K562 (cell line): Measurements from ENCODE around the gene INTS2. TPM values are rescaled to one million over a fixed set of nuclear protein-coding genes. Genes with fewer than 3 reads are reported as not detected.

ENCODE experiments used
- ATAC-seq: fragments of 200-7000 bp; cut with Tn5 transposase; 3 replicates; pipeline ENCODE4 v1.9.1; 2020; ENCODE audit warnings: moderate library complexity
- BruUV-seq: library from RNA; stranded (reverse); fragments of 400-500 nt; replicated peaks from 2 replicates; lab custom pipeline; 2021; lab: Mats Ljungman, UMichigan
- CTCF ChIA-PET: fragments of 300-600 bp; formaldehyde crosslinking; extraction: SDS; loops from one replicate; lab custom pipeline; 2021; ENCODE audit warnings: low intra/inter-chr PET ratio; lab: Yijun Ruan, JAX
- POLR2A ChIA-PET: fragments of 300-600, 350-650 bp; sonication (Branson Sonifier 250); formaldehyde crosslinking; extraction: SDS; loops from one replicate; lab custom pipeline; 2021; ENCODE audit warnings: antibody characterized with exemption, inconsistent platforms; lab: Yijun Ruan, JAX
- DNase-seq, 4 experiments: peaks; one replicate each; pipeline versions ENCODE4 v3.0.0 to v3.0.0-alpha.2; 2011 to 2018; ENCODE audit warnings: low spot score in 3 of 4, mixed read lengths in 3 of 4; ENCODE audit errors: extremely low read depth in 1 of 4
- FAIRE-seq: peaks from 2 replicates; lab custom pipeline; 2011; peaks lifted over from hg19 to GRCh38; lab: Jason Lieb, UNC
- H2AFZ ChIP-seq: 2 replicates; pipeline ENCODE4 v1.6.0; 2011; ENCODE audit warnings: low read depth, low read length, control low read depth, inconsistent platforms
- H3K27ac ChIP-seq: fragments of 200-600 bp; 3 replicates; pipeline ENCODE4 v1.8.0; 2011; ENCODE audit warnings: low read depth, mild to moderate bottlenecking, control low read depth, inconsistent platforms, low read length, moderate library complexity, mixed read lengths; ENCODE audit errors: extremely low read depth
- H3K27me3 ChIP-seq, 2 experiments: fragments of 300-600 bp in 1 of 2; 2 replicates in 1 of 2; 3 replicates in 1 of 2; pipeline versions ENCODE4 v1.6.0 to v1.8.0; 2011; ENCODE audit warnings: inconsistent platforms in 2 of 2, low read length in 2 of 2, mild to moderate bottlenecking in 1 of 2, mixed read lengths in 1 of 2, moderate library complexity in 1 of 2; ENCODE audit not compliant: control insufficient read depth in 2 of 2, insufficient read depth in 2 of 2
- H3K36me3 ChIP-seq: fragments of 300-600 bp; 3 replicates; pipeline ENCODE4 v1.8.0; 2011; ENCODE audit warnings: mild to moderate bottlenecking, low read length, inconsistent platforms; ENCODE audit not compliant: control insufficient read depth, insufficient read depth
- H3K4me1 ChIP-seq, 2 experiments: fragments of 200-600 bp in 1 of 2; replicated peaks in 1 of 2; 2 replicates in 1 of 2; 3 replicates in 1 of 2; pipeline versions ENCODE4 v1.5.1 to v1.8.0; 2011; ENCODE audit warnings: inconsistent platforms in 2 of 2, low read length in 2 of 2, mild to moderate bottlenecking in 1 of 2, mixed read lengths in 1 of 2, moderate library complexity in 1 of 2; ENCODE audit not compliant: control insufficient read depth in 2 of 2, insufficient read depth in 2 of 2
- H3K4me2 ChIP-seq: 2 replicates; pipeline ENCODE4 v1.6.1; 2011; ENCODE audit warnings: low read length, control low read depth, inconsistent platforms, mixed read lengths; ENCODE audit not compliant: insufficient read depth
- H3K4me3 ChIP-seq: fragments of 200-600 bp; sonication (generic), shearing (Covaris generic); 2 replicates; pipeline ENCODE4 v1.5.1; 2016; ENCODE audit warnings: control low read depth, inconsistent platforms
- H3K79me2 ChIP-seq: fragments of 200-600 bp; 3 replicates; pipeline ENCODE4 v1.8.0; 2011; ENCODE audit warnings: low read length, inconsistent platforms; ENCODE audit not compliant: control insufficient read depth, insufficient read depth
- H3K9ac ChIP-seq, 2 experiments: 2 replicates each; pipeline versions ENCODE4 v1.6.0 to v1.6.1; 2011; ENCODE audit warnings: low read depth in 2 of 2, low read length in 2 of 2, control low read depth in 1 of 2, inconsistent platforms in 1 of 2, mild to moderate bottlenecking in 1 of 2, mixed read lengths in 1 of 2; ENCODE audit not compliant: insufficient read depth in 1 of 2
- H3K9me1 ChIP-seq: one replicate; pipeline ENCODE4 v1.6.0; 2011; ENCODE audit warnings: inconsistent platforms, mild to moderate bottlenecking, low read length, moderate library complexity; ENCODE audit not compliant: control insufficient read depth, insufficient read depth
- H3K9me3 ChIP-seq: replicated peaks from 2 replicates; pipeline ENCODE4 v1.5.1; 2011; ENCODE audit warnings: low read depth, low read length, inconsistent platforms; ENCODE audit not compliant: control insufficient read depth, insufficient read depth
- H4K20me1 ChIP-seq: replicated peaks from 2 replicates; pipeline ENCODE4 v1.6.1; 2011; ENCODE audit warnings: low read length, inconsistent platforms, mixed read lengths; ENCODE audit not compliant: control insufficient read depth, insufficient read depth
- BCL6 ChIP-seq: fragments of 250-450 bp; sonication (Bioruptor Pico); IDR thresholded peaks from 2 replicates; pipeline ENCODE4 v1.4.0; 2020
- CCNT2 ChIP-seq: IDR thresholded peaks from 2 replicates; pipeline ENCODE4 v1.6.1; 2011; ENCODE audit warnings: borderline replicate concordance, low read depth, mild to moderate bottlenecking, moderate library complexity, mixed read lengths, low read length; ENCODE audit not compliant: insufficient read length; ENCODE audit errors: extremely low read depth
- CHD1 ChIP-seq: fragments of 200-600 bp; sonication (generic); IDR thresholded peaks from one replicate; pipeline ENCODE4 v1.6.1; 2012; ENCODE audit warnings: mild to moderate bottlenecking, moderate library complexity, low read length, inconsistent platforms
- ELF4 ChIP-seq: fragments of 450-650 bp; formaldehyde crosslinking; IDR thresholded peaks from 2 replicates; pipeline ENCODE4 v1.4.0; 2022; ENCODE audit warnings: missing genetic modification characterization
- FOXK2 ChIP-seq, 2 experiments: fragments of 450-650 bp; IDR thresholded peaks in 1 of 2; conservative IDR thresholded peaks in 1 of 2; 2 replicates each; pipeline ENCODE4 v1.6.1; 2016; ENCODE audit warnings: low read depth in 2 of 2, mild to moderate bottlenecking in 1 of 2
- GTF2F1 ChIP-seq: IDR thresholded peaks from 2 replicates; pipeline ENCODE4 v1.6.1; 2011; ENCODE audit warnings: low read depth, low read length, improper control_type of control experiment
- LCOR ChIP-seq: sonication (generic); formaldehyde crosslinking; IDR thresholded peaks from 2 replicates; pipeline ENCODE4 v1.8.0; 2022; ENCODE audit warnings: mild to moderate bottlenecking, missing genetic modification reagents
- MTA1 ChIP-seq: fragments of 450-650 bp; IDR thresholded peaks from 2 replicates; pipeline ENCODE4 v1.6.1; 2017; ENCODE audit warnings: borderline replicate concordance
- MTF1 ChIP-seq: fragments of 250-450 bp; sonication (Bioruptor Pico); IDR thresholded peaks from 2 replicates; pipeline ENCODE4 v1.9.0; 2021; ENCODE audit warnings: moderate library complexity, mild to moderate bottlenecking, inconsistent platforms, borderline replicate concordance
- SAP30 ChIP-seq: fragments of 200-600 bp; sonication (generic); IDR thresholded peaks from 2 replicates; pipeline ENCODE4 v1.6.1; 2012; ENCODE audit warnings: borderline replicate concordance, low read depth, mild to moderate bottlenecking, moderate library complexity, low read length, control low read depth, inconsistent platforms; ENCODE audit not compliant: insufficient read depth, poor library complexity, severe bottlenecking
- SRF ChIP-seq, 2 experiments: fragments of 250-450, 450-650 bp in 1 of 2; sonication (Bioruptor Pico) in 1 of 2; sonication (generic) in 1 of 2; formaldehyde crosslinking; IDR thresholded peaks; 2 replicates each; pipeline versions ENCODE4 v1.5.0 to v1.5.1; 2020 to 2022; ENCODE audit warnings: mild to moderate bottlenecking in 1 of 2, missing genetic modification reagents in 1 of 2
- ZC3H11A ChIP-seq: IDR thresholded peaks from 2 replicates; pipeline ENCODE4 v1.6.1; 2012; ENCODE audit warnings: low read depth, low read length, improper control_type of control experiment
- ZNF134 ChIP-seq: fragments of 250-450 bp; sonication (Bioruptor Pico); conservative IDR thresholded peaks from 2 replicates; pipeline ENCODE4 v1.4.0; 2020
- ZNF431 ChIP-seq: sonication (generic); formaldehyde crosslinking; IDR thresholded peaks from 2 replicates; pipeline ENCODE4 v1.8.0; 2022; ENCODE audit warnings: mild to moderate bottlenecking, missing genetic modification reagents
- ZNF436 ChIP-seq: fragments of 250-450, 450-650 bp; sonication (Bioruptor Pico); formaldehyde crosslinking; IDR thresholded peaks from 2 replicates; pipeline ENCODE4 v1.7.0; 2020; ENCODE audit warnings: mild to moderate bottlenecking
- ZNF444 ChIP-seq: fragments of 250-450 bp; sonication (Bioruptor Pico); IDR thresholded peaks from 2 replicates; pipeline ENCODE4 v1.4.0; 2020; ENCODE audit warnings: mild to moderate bottlenecking, moderate library complexity
- ZNF644 ChIP-seq: fragments of 200-800 bp; sonication (Bioruptor generic); IDR thresholded peaks from 2 replicates; pipeline ENCODE4 v1.6.1; 2016; ENCODE audit warnings: low read depth, missing genetic modification characterization, missing compliant biosample characterization
- ZNF76 ChIP-seq: fragments of 250-450 bp; sonication (Bioruptor Pico); IDR thresholded peaks from 2 replicates; pipeline ENCODE4 v1.4.0; 2020; ENCODE audit warnings: mild to moderate bottlenecking, moderate library complexity, borderline replicate concordance
- WGBS: fragments of 100-300 bp; shearing (Covaris generic); methylation state at CpG from one replicate; pipeline ENCODE4 v1.1.6; 2016; ENCODE audit warnings: low coverage, mixed read lengths; ENCODE audit not compliant: insufficient coverage; ENCODE audit errors: missing lambda C conversion rate; 5-methylcytosine and 5-hydroxymethylcytosine counted together
- in situ Hi-C: fragments of 300-500 bp; cut with MboI; formaldehyde crosslinking; loops from 4 replicates; pipeline ENCODE4 v1.15.0; 2018; ENCODE audit warnings: inconsistent platforms, mixed read lengths
- intact Hi-C: fragments of 100-400 bp; cut with micrococcal nuclease; formaldehyde crosslinking; loops from 2 replicates; pipeline ENCODE4 v1.14.2; 2022
- polyA plus RNA-seq, 8 experiments: library from polyadenylated mRNA; depleted of rRNA in 4 of 8; stranded (reverse) in 5 of 8; unstranded in 3 of 8; fragments of >200 nt; fragmentation: Nextera tagmentation in 2 of 8; fragmentation: Illumina TruSeq in 1 of 8; extraction: Ambion mirVana in 2 of 8; extraction: Trizol in 1 of 8; gene quantifications; 2 replicates each; pipeline versions ENCODE4 v1.2.1 to v1.2.3, GENCODE V29; 2011 to 2014; ENCODE audit warnings: inconsistent platforms in 1 of 8, missing spikeins in 1 of 8
- total RNA-seq, 7 experiments: library from RNA; depleted of rRNA in 6 of 7; stranded (reverse); fragments of >200 nt in 6 of 7; fragmentation: Illumina TruSeq in 2 of 7; extraction: Trizol in 2 of 7; gene quantifications; 2 replicates each; pipeline versions ENCODE4 v1.2.1 to v1.2.3, GENCODE V29; 2011 to 2021; ENCODE audit warnings: low replicate concordance in 1 of 7

Gene INTS2
- total and polyA plus RNA-seq, 9 of the 15 experiments (the other 6 are each of a cell fraction or from before 2014, with no cell fraction given) = 4.8 to 24.7 (median 12.8) TPM

GRCh38 chr17:61835606-61836005 is 92.2 kb downstream of the INTS2 start:
- Histone ChIP-seq H3K4me1 (no peaks in the 10 kb centered on the region), H3K9me1 (no peaks in the 10 kb centered on the region), H3K9me3 (no peaks in the 10 kb centered on the region), H3K27ac (no peak overlapping the region), H3K9ac (no peak overlapping the region), H3K4me2 (no peak overlapping the region), H3K36me3 (peaks cover 8% of the 10 kb centered on the region; the same call in 1 of the 3 replicates), H3K79me2 (no peaks in the 10 kb centered on the region), H4K20me1 (no peaks in the 10 kb centered on the region), H3K4me3 (no peak overlapping the region), H3K27me3 (no peaks in the 10 kb centered on the region), H2AFZ (no peak overlapping the region)
- FAIRE-seq = no peak
- no peak for ATAC-seq
- POLR2A ChIA-PET = interaction anchor here (0.6 kb wide), 2 partner anchors 439 to 449 kb away, joined by 3 to 4 read pairs; no protein-coding TSS in a partner anchor
- intact Hi-C loops = loop anchor here (10.0 kb wide), 2 partner anchors 269 to 421 kb away; no protein-coding TSS in a partner anchor
- BruUV-seq = no TSS peak
- no peak for TF ChIP-seq FOXK2 (conservative IDR thresholded peaks at IDR 0.05 in 1 of 2, IDR thresholded peaks at IDR 0.05 in 1 of 2; ENCODE audit: low read depth in 2 of 2)
- no peak for TF ChIP-seq SAP30
- no peak for TF ChIP-seq ZNF134
- no peak for TF ChIP-seq CCNT2
- no peak for TF ChIP-seq ZC3H11A
- no peak for TF ChIP-seq LCOR (CRISPR knock-in tag)
- no peak for TF ChIP-seq ELF4
- TF ChIP-seq MTF1 (CRISPR knock-in tag) = no peak
- TF ChIP-seq ZNF436 = no peak
- no peak for TF ChIP-seq ZNF644
- TF ChIP-seq GTF2F1 = no peak
- no peak for TF ChIP-seq MTA1
- no peak for TF ChIP-seq SRF (CRISPR knock-in tag; IDR thresholded peaks at IDR 0.05)
- TF ChIP-seq BCL6 (CRISPR knock-in tag) = no peak
- TF ChIP-seq CHD1 = no peak
- TF ChIP-seq ZNF76 (CRISPR knock-in tag) = no peak
- no peak for TF ChIP-seq ZNF431
- no peak for TF ChIP-seq ZNF444 (CRISPR knock-in tag)
- WGBS = 89% methylated on average over 1 of the region's 1 CpG
- in situ Hi-C loops = loop anchor here (5.0 kb wide), 1 partner anchor 198 kb away; no protein-coding TSS in a partner anchor
- no peak for DNase-seq
- CTCF ChIA-PET = interaction anchor here (1.1 to 1.5 kb wide), 3 partner anchors 198 to 864 kb away, joined by 4 to 5 read pairs (median 5); no protein-coding TSS in a partner anchor
